K562 (cell line): ENCODE results near the gene TMEM150A. TPM values are rescaled to one million over a fixed set of nuclear protein-coding genes. Genes with fewer than 3 reads are reported as not detected.

Experiments
- BRCA1 ChIP-seq, 2 experiments: fragments of 450-650 bp in 1 of 2; sonication (generic) in 1 of 2; formaldehyde crosslinking in 1 of 2; IDR thresholded peaks; 2 replicates each; pipeline versions ENCODE4 v1.5.0 to v1.6.1; 2017 to 2020; ENCODE audit warnings: mild to moderate bottlenecking in 1 of 2, missing genetic modification reagents in 1 of 2
- BRD4 ChIP-seq: fragments of 200-600 bp; sonication (generic); IDR thresholded peaks from 2 replicates; pipeline ENCODE4 v1.6.1; 2017; ENCODE audit warnings: inconsistent platforms
- JUND ChIP-seq, 2 experiments: IDR thresholded peaks; 2 replicates in 1 of 2; 3 replicates in 1 of 2; pipeline ENCODE4 v1.6.1; 2011; ENCODE audit warnings: borderline replicate concordance in 2 of 2, low read depth in 2 of 2, low read length in 2 of 2, improper control_type of control experiment in 1 of 2, missing biosample characterization in 1 of 2, missing genetic modification characterization in 1 of 2, missing genetic modification reagents in 1 of 2
- SRSF9 ChIP-seq: fragments of 200-400 bp; formaldehyde crosslinking; IDR thresholded peaks from 2 replicates; pipeline ENCODE4 v1.6.1; 2017; ENCODE audit warnings: low read depth, low read length, borderline replicate concordance
- STAT5B ChIP-seq: fragments of 250-450 bp; sonication (Bioruptor Pico); IDR thresholded peaks from 2 replicates; pipeline ENCODE4 v1.8.0; 2021; ENCODE audit warnings: mild to moderate bottlenecking, inconsistent platforms
- TARDBP ChIP-seq: fragments of 450-650 bp; IDR thresholded peaks from 2 replicates; pipeline ENCODE4 v1.6.1; 2016
- TFAM ChIP-seq: fragments of 250-450 bp; sonication (Bioruptor Pico); conservative IDR thresholded peaks from 2 replicates; pipeline ENCODE4 v1.5.0; 2021; ENCODE audit warnings: mild to moderate bottlenecking, moderate library complexity
- THRA ChIP-seq: fragments of 450-650 bp; IDR thresholded peaks from 2 replicates; pipeline ENCODE4 v1.6.1; 2017; ENCODE audit warnings: mild to moderate bottlenecking, moderate library complexity
- ZNF395 ChIP-seq: fragments of 200-800 bp; sonication (Bioruptor generic); IDR thresholded peaks from 2 replicates; pipeline ENCODE4 v1.6.1; 2017; ENCODE audit warnings: missing genetic modification characterization, missing compliant biosample characterization
- polyA plus RNA-seq, 8 experiments: library from polyadenylated mRNA; depleted of rRNA in 4 of 8; stranded (reverse) in 5 of 8; unstranded in 3 of 8; fragments of >200 nt; fragmentation: Nextera tagmentation in 2 of 8; fragmentation: Illumina TruSeq in 1 of 8; extraction: Ambion mirVana in 2 of 8; extraction: Trizol in 1 of 8; gene quantifications; 2 replicates each; pipeline versions ENCODE4 v1.2.1 to v1.2.3, GENCODE V29; 2011 to 2014; ENCODE audit warnings: inconsistent platforms in 1 of 8, missing spikeins in 1 of 8
- small RNA-seq: library from RNA; depleted of rRNA; stranded (forward); fragments of <200 nt; gene quantifications from one replicate; pipeline ENCODE3, GENCODE V24; 2014
- total RNA-seq, 7 experiments: library from RNA; depleted of rRNA in 6 of 7; stranded (reverse); fragments of >200 nt in 6 of 7; fragmentation: Illumina TruSeq in 2 of 7; extraction: Trizol in 2 of 7; gene quantifications; 2 replicates each; pipeline versions ENCODE4 v1.2.1 to v1.2.3, GENCODE V29; 2011 to 2021; ENCODE audit warnings: low replicate concordance in 1 of 7

The TMEM150A gene
- total and polyA plus RNA-seq, 9 of the 15 experiments (the other 6 are each of a cell fraction or from before 2014, with no cell fraction given) = 3.9 to 17.1 (median 8.4) TPM

DNA sequence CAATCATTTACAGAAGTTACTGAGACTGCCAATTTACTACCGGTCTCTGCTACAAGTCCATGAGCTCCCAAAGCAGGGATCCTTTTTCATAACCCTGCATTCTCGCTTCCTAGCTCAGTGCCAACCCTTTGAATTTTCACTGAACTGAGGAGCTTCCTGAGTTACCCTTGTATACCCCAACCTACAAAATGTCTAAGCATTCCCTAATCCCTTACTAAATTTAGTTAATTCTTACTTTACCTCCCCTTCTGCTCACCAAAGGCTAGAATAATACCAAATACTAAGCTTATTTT, 53.9 kb downstream of the TMEM150A start (continued):
- TF ChIP-seq ZNF395 (CRISPR knock-in tag) (no peak), BRCA1 (IDR thresholded peaks at IDR 0.05) (no peak), BRCA1 (CRISPR knock-in tag; IDR thresholded peaks at IDR 0.05) (no peak), SRSF9 (no peak), BRD4 (no peak), TFAM (CRISPR knock-in tag) (no peak), TARDBP (no peak), STAT5B (CRISPR knock-in tag) (no peak), THRA (no peak), JUND (IDR thresholded peaks at IDR 0.05; ENCODE audit: borderline replicate concordance, low read depth, low read length) (no peak), JUND (tag; IDR thresholded peaks at IDR 0.05; ENCODE audit: borderline replicate concordance, low read depth, low read length) (no peak)

Small RNA genes lying within 50 kb of the gene (small RNA-seq; reads per million reads assigned to genes)
- not detected for gene RN7SL126P

Other genes with a start within 250 kb of the TMEM150A start
Only the 7 nearest of the 14 such genes appear.
- gene MAT2A, start 63.5 kb downstream of the TMEM150A start, total RNA-seq (2014; rRNA removed) = 176 and 192 TPM in 2 replicates
- gene MAT2A, start 63.5 kb downstream of the TMEM150A start, total RNA-seq (2014; rRNA removed; fragmentation: Illumina TruSeq; extraction: Trizol) = 236 and 242 TPM in 2 replicates
- 215 and 240 TPM in 2 replicates for gene MAT2A, start 63.5 kb downstream of the TMEM150A start, total RNA-seq (2015; rRNA removed; fragmentation: Illumina TruSeq; extraction: Trizol)
- 376 and 394 TPM in 2 replicates for gene MAT2A, start 63.5 kb downstream of the TMEM150A start, total RNA-seq (2021)
- 606 and 1,027 TPM in 2 replicates for gene MAT2A, start 63.5 kb downstream of the TMEM150A start, polyA plus RNA-seq (2011; rRNA removed)
- 324 and 385 TPM in 2 replicates for gene MAT2A, start 63.5 kb downstream of the TMEM150A start, polyA plus RNA-seq (2014; fragmentation: Illumina TruSeq; extraction: Trizol)
- 100 to 1,000 TPM; 130 to 197 TPM for gene MAT2A, start 63.5 kb downstream of the TMEM150A start, polyA plus RNA-seq (2014; fragmentation: Nextera tagmentation; extraction: Ambion mirVana)
- 582 and 610 TPM in 2 replicates for gene MAT2A, start 63.5 kb downstream of the TMEM150A start, polyA plus RNA-seq (2014; rRNA removed)
- gene GGCX, start 41.2 kb downstream of the TMEM150A start, total RNA-seq (2014; rRNA removed) = 14.4 and 18.5 TPM in 2 replicates
- gene GGCX, start 41.2 kb downstream of the TMEM150A start, total RNA-seq (2014; rRNA removed; fragmentation: Illumina TruSeq; extraction: Trizol) = 23.9 and 24.2 TPM in 2 replicates
- 19.7 and 21.2 TPM in 2 replicates for gene GGCX, start 41.2 kb downstream of the TMEM150A start, total RNA-seq (2015; rRNA removed; fragmentation: Illumina TruSeq; extraction: Trizol)
- 28.1 and 28.4 TPM in 2 replicates for gene GGCX, start 41.2 kb downstream of the TMEM150A start, total RNA-seq (2021)
- gene GGCX, start 41.2 kb downstream of the TMEM150A start, polyA plus RNA-seq (2011; rRNA removed) = 12.5 and 29.2 TPM in 2 replicates
- 22.7 and 23.4 TPM in 2 replicates for gene GGCX, start 41.2 kb downstream of the TMEM150A start, polyA plus RNA-seq (2014; fragmentation: Illumina TruSeq; extraction: Trizol)
- gene GGCX, start 41.2 kb downstream of the TMEM150A start, polyA plus RNA-seq (2014; fragmentation: Nextera tagmentation; extraction: Ambion mirVana) = 10 to 100 TPM; 46.7 to 47.1 TPM
- 29.6 and 31.0 TPM in 2 replicates for gene GGCX, start 41.2 kb downstream of the TMEM150A start, polyA plus RNA-seq (2014; rRNA removed)
- 146 and 183 TPM in 2 replicates for gene VAMP8, start 25.1 kb downstream of the TMEM150A start, total RNA-seq (2014; rRNA removed)
- 107 and 129 TPM in 2 replicates for gene VAMP8, start 25.1 kb downstream of the TMEM150A start, total RNA-seq (2014; rRNA removed; fragmentation: Illumina TruSeq; extraction: Trizol)
- gene VAMP8, start 25.1 kb downstream of the TMEM150A start, total RNA-seq (2015; rRNA removed; fragmentation: Illumina TruSeq; extraction: Trizol) = 96.4 and 109 TPM in 2 replicates
- 140 and 149 TPM in 2 replicates for gene VAMP8, start 25.1 kb downstream of the TMEM150A start, total RNA-seq (2021)
- 184 and 340 TPM in 2 replicates for gene VAMP8, start 25.1 kb downstream of the TMEM150A start, polyA plus RNA-seq (2011; rRNA removed)
- 301 and 302 TPM in 2 replicates for gene VAMP8, start 25.1 kb downstream of the TMEM150A start, polyA plus RNA-seq (2014; fragmentation: Illumina TruSeq; extraction: Trizol)
- 100 to 1,000 TPM; 566 to 571 TPM for gene VAMP8, start 25.1 kb downstream of the TMEM150A start, polyA plus RNA-seq (2014; fragmentation: Nextera tagmentation; extraction: Ambion mirVana)
- 248 and 255 TPM in 2 replicates for gene VAMP8, start 25.1 kb downstream of the TMEM150A start, polyA plus RNA-seq (2014; rRNA removed)
- 0.41 and 0.59 TPM in 2 replicates for gene VAMP5, start 18.3 kb downstream of the TMEM150A start, total RNA-seq (2014; rRNA removed)
- gene VAMP5, start 18.3 kb downstream of the TMEM150A start, total RNA-seq (2014; rRNA removed; fragmentation: Illumina TruSeq; extraction: Trizol) = not detected in 2 replicates
- gene VAMP5, start 18.3 kb downstream of the TMEM150A start, total RNA-seq (2015; rRNA removed; fragmentation: Illumina TruSeq; extraction: Trizol) = not detected in 2 replicates
- gene VAMP5, start 18.3 kb downstream of the TMEM150A start, total RNA-seq (2021) = 0.85 and 1.1 TPM in 2 replicates
- gene VAMP5, start 18.3 kb downstream of the TMEM150A start, polyA plus RNA-seq (2011; rRNA removed) = 1.5 and 1.9 TPM in 2 replicates
- gene VAMP5, start 18.3 kb downstream of the TMEM150A start, polyA plus RNA-seq (2014; fragmentation: Illumina TruSeq; extraction: Trizol) = 0.39 and 0.54 TPM in 2 replicates
- gene VAMP5, start 18.3 kb downstream of the TMEM150A start, polyA plus RNA-seq (2014; fragmentation: Nextera tagmentation; extraction: Ambion mirVana) = 1 to 10 TPM; 1.5 to 1.9 TPM
- gene VAMP5, start 18.3 kb downstream of the TMEM150A start, polyA plus RNA-seq (2014; rRNA removed) = 0.34 and 1.5 TPM in 2 replicates
- 189 and 243 TPM in 2 replicates for gene RNF181, start 7.0 kb downstream of the TMEM150A start, total RNA-seq (2014; rRNA removed)
- 181 and 208 TPM in 2 replicates for gene RNF181, start 7.0 kb downstream of the TMEM150A start, total RNA-seq (2014; rRNA removed; fragmentation: Illumina TruSeq; extraction: Trizol)
- gene RNF181, start 7.0 kb downstream of the TMEM150A start, total RNA-seq (2015; rRNA removed; fragmentation: Illumina TruSeq; extraction: Trizol) = 150 and 156 TPM in 2 replicates
- 139 and 158 TPM in 2 replicates for gene RNF181, start 7.0 kb downstream of the TMEM150A start, total RNA-seq (2021)
- 324 and 492 TPM in 2 replicates for gene RNF181, start 7.0 kb downstream of the TMEM150A start, polyA plus RNA-seq (2011; rRNA removed)
- 253 and 256 TPM in 2 replicates for gene RNF181, start 7.0 kb downstream of the TMEM150A start, polyA plus RNA-seq (2014; fragmentation: Illumina TruSeq; extraction: Trizol)
- gene RNF181, start 7.0 kb downstream of the TMEM150A start, polyA plus RNA-seq (2014; fragmentation: Nextera tagmentation; extraction: Ambion mirVana) = 100 to 1,000 TPM; 425 to 485 TPM
- 289 and 334 TPM in 2 replicates for gene RNF181, start 7.0 kb downstream of the TMEM150A start, polyA plus RNA-seq (2014; rRNA removed)
- 22.1 and 33.2 TPM in 2 replicates for gene C2orf68, start 9.4 kb upstream of the TMEM150A start, total RNA-seq (2014; rRNA removed)
- 29.4 and 31.7 TPM in 2 replicates for gene C2orf68, start 9.4 kb upstream of the TMEM150A start, total RNA-seq (2014; rRNA removed; fragmentation: Illumina TruSeq; extraction: Trizol)
- gene C2orf68, start 9.4 kb upstream of the TMEM150A start, total RNA-seq (2015; rRNA removed; fragmentation: Illumina TruSeq; extraction: Trizol) = 26.8 and 30.1 TPM in 2 replicates
- 36.6 and 41.6 TPM in 2 replicates for gene C2orf68, start 9.4 kb upstream of the TMEM150A start, total RNA-seq (2021)
- gene C2orf68, start 9.4 kb upstream of the TMEM150A start, polyA plus RNA-seq (2011; rRNA removed) = 32.6 and 50.0 TPM in 2 replicates
- gene C2orf68, start 9.4 kb upstream of the TMEM150A start, polyA plus RNA-seq (2014; fragmentation: Illumina TruSeq; extraction: Trizol) = 31.7 and 31.8 TPM in 2 replicates
- 10 to 100 TPM; 33.1 to 33.4 TPM for gene C2orf68, start 9.4 kb upstream of the TMEM150A start, polyA plus RNA-seq (2014; fragmentation: Nextera tagmentation; extraction: Ambion mirVana)
- gene C2orf68, start 9.4 kb upstream of the TMEM150A start, polyA plus RNA-seq (2014; rRNA removed) = 27.5 and 31.5 TPM in 2 replicates
- gene USP39, start 13.5 kb upstream of the TMEM150A start, total RNA-seq (2014; rRNA removed) = 145 and 183 TPM in 2 replicates
- gene USP39, start 13.5 kb upstream of the TMEM150A start, total RNA-seq (2014; rRNA removed; fragmentation: Illumina TruSeq; extraction: Trizol) = 119 and 123 TPM in 2 replicates
- gene USP39, start 13.5 kb upstream of the TMEM150A start, total RNA-seq (2015; rRNA removed; fragmentation: Illumina TruSeq; extraction: Trizol) = 128 and 131 TPM in 2 replicates
- gene USP39, start 13.5 kb upstream of the TMEM150A start, total RNA-seq (2021) = 121 and 124 TPM in 2 replicates
- 103 and 153 TPM in 2 replicates for gene USP39, start 13.5 kb upstream of the TMEM150A start, polyA plus RNA-seq (2011; rRNA removed)
- 152 and 167 TPM in 2 replicates for gene USP39, start 13.5 kb upstream of the TMEM150A start, polyA plus RNA-seq (2014; fragmentation: Illumina TruSeq; extraction: Trizol)
- gene USP39, start 13.5 kb upstream of the TMEM150A start, polyA plus RNA-seq (2014; fragmentation: Nextera tagmentation; extraction: Ambion mirVana) = 10 to 100 TPM; 63.3 to 68.4 TPM
- gene USP39, start 13.5 kb upstream of the TMEM150A start, polyA plus RNA-seq (2014; rRNA removed) = 130 and 144 TPM in 2 replicates